GM12878 (cell line): ENCODE results near the gene SH3BP5. TPM values are rescaled to one million over a fixed set of nuclear protein-coding genes. Genes with fewer than 3 reads are reported as not detected.

Experiments used
- ATAC-seq: fragments of 200-7000 bp; cut with Tn5 transposase; 3 replicates; pipeline ENCODE4 v1.9.1; 2020; ENCODE audit warnings: mild to moderate bottlenecking, moderate library complexity
- BruUV-seq: library from RNA; stranded (reverse); fragments of 400-500 nt; replicated peaks from 2 replicates; lab custom pipeline; 2021; lab: Mats Ljungman, UMichigan
- CTCF ChIA-PET: fragments of 300-600 bp; sonication (Branson Sonifier 250); formaldehyde crosslinking; extraction: SDS; loops from one replicate; lab custom pipeline; 2021; ENCODE audit warnings: inconsistent platforms; lab: Yijun Ruan, JAX
- POLR2A ChIA-PET: fragments of 350-600 bp; formaldehyde crosslinking; extraction: SDS; loops from one replicate; lab custom pipeline; 2021; ENCODE audit warnings: inconsistent platforms; lab: Charles Lee
- RAD21 ChIA-PET: fragments of 300-600 bp; sonication (Branson Sonifier 250); formaldehyde crosslinking; loops from one replicate; lab custom pipeline; 2023; ENCODE audit warnings: antibody characterized with exemption; ENCODE audit not compliant: unreplicated experiment; lab: Charles Lee
- SMC1A ChIA-PET: fragments of 300-600 bp; sonication (Branson Sonifier 250); formaldehyde crosslinking; loops from one replicate; lab custom pipeline; 2023; ENCODE audit not compliant: unreplicated experiment, uncharacterized antibody; lab: Charles Lee
- DNase-seq: peaks from one replicate; pipeline ENCODE4 v3.0.0-alpha.2; 2011; ENCODE audit warnings: low read depth, low spot score
- FAIRE-seq: peaks from 3 replicates; lab custom pipeline; 2011; peaks lifted over from hg19 to GRCh38; lab: Jason Lieb, UNC
- H2AFZ ChIP-seq: 2 replicates; pipeline ENCODE4 v1.6.0; 2011; ENCODE audit warnings: low read depth, low read length, control low read depth; ENCODE audit not compliant: control insufficient read depth
- H3K27ac ChIP-seq: 2 replicates; pipeline ENCODE4 v1.5.1; 2011; ENCODE audit warnings: control low read depth; ENCODE audit not compliant: control insufficient read depth, insufficient read depth
- H3K27me3 ChIP-seq, 2 experiments: replicated peaks in 1 of 2; 2 replicates each; pipeline versions ENCODE4 v1.6.0 to v1.6.1; 2011; ENCODE audit warnings: low read length in 1 of 2; ENCODE audit not compliant: control insufficient read depth in 2 of 2, insufficient read depth in 2 of 2
- H3K36me3 ChIP-seq, 2 experiments: 2 replicates each; pipeline ENCODE4 v1.5.1; 2011; ENCODE audit warnings: low read length in 1 of 2; ENCODE audit not compliant: control insufficient read depth in 2 of 2, insufficient read depth in 2 of 2
- H3K4me1 ChIP-seq: 2 replicates; pipeline ENCODE4 v1.6.1; 2011; ENCODE audit warnings: mild to moderate bottlenecking, low read length, moderate library complexity, mixed read lengths; ENCODE audit not compliant: control insufficient read depth, insufficient read depth
- H3K4me2 ChIP-seq: 2 replicates; pipeline ENCODE4 v1.6.0; 2011; ENCODE audit warnings: control low read depth; ENCODE audit not compliant: control insufficient read depth, insufficient read depth
- H3K4me3 ChIP-seq: fragments of 200-600 bp; sonication (generic); 2 replicates; pipeline ENCODE4 v1.5.1; 2016
- H3K79me2 ChIP-seq: 2 replicates; pipeline ENCODE4 v1.6.0; 2011; ENCODE audit warnings: low read length; ENCODE audit not compliant: control insufficient read depth, insufficient read depth
- H3K9ac ChIP-seq: 2 replicates; pipeline ENCODE4 v1.8.0; 2011; ENCODE audit warnings: low read length, control low read depth, mixed read lengths; ENCODE audit not compliant: control insufficient read depth, insufficient read depth
- H3K9me3 ChIP-seq: replicated peaks from 3 replicates; pipeline ENCODE4 v1.5.1; 2011; ENCODE audit warnings: mild to moderate bottlenecking, low read length; ENCODE audit not compliant: control insufficient read depth, insufficient read depth
- H4K20me1 ChIP-seq: 2 replicates; pipeline ENCODE4 v1.6.0; 2011; ENCODE audit not compliant: control insufficient read depth, insufficient read depth
- ESRRA ChIP-seq: IDR thresholded peaks from 2 replicates; pipeline ENCODE4 v1.6.1; 2012; ENCODE audit warnings: mild to moderate bottlenecking, low read length, improper control_type of control experiment
- GABPA ChIP-seq: IDR thresholded peaks from 2 replicates; pipeline ENCODE4 v1.6.1; 2014; ENCODE audit warnings: antibody characterized with exemption, low read depth, mild to moderate bottlenecking, inconsistent platforms
- IRF4 ChIP-seq: IDR thresholded peaks from 2 replicates; pipeline ENCODE4 v1.6.1; 2011; ENCODE audit warnings: low read depth, low read length
- MTA2 ChIP-seq: fragments of 450-650 bp; IDR thresholded peaks from 2 replicates; pipeline ENCODE4 v1.6.1; 2016; ENCODE audit warnings: low read depth, mild to moderate bottlenecking, moderate library complexity
- PML ChIP-seq: IDR thresholded peaks from 2 replicates; pipeline ENCODE4 v1.6.1; 2012; ENCODE audit warnings: low read length, inconsistent platforms
- POLR2A ChIP-seq: IDR thresholded peaks from 2 replicates; pipeline ENCODE4 v1.6.1; 2011; ENCODE audit warnings: low read depth, mild to moderate bottlenecking, low read length
- RCOR1 ChIP-seq: conservative IDR thresholded peaks from 2 replicates; pipeline ENCODE4 v1.6.1; 2012; ENCODE audit warnings: low read depth, low read length, improper control_type of control experiment
- SMAD5 ChIP-seq: IDR thresholded peaks from 2 replicates; pipeline ENCODE4 v1.6.1; 2016; ENCODE audit warnings: antibody characterized with exemption, low read depth
- ZNF592 ChIP-seq: fragments of 450-650 bp; IDR thresholded peaks from 2 replicates; pipeline ENCODE4 v1.6.1; 2017; ENCODE audit warnings: mild to moderate bottlenecking, moderate library complexity
- WGBS: methylation state at CpG from one replicate; pipeline ENCODE4 v1.1.6; 2016; ENCODE audit warnings: low lambda C conversion rate; ENCODE audit not compliant: insufficient replicate concordance, insufficient coverage; ENCODE audit errors: missing lambda C conversion rate; 5-methylcytosine and 5-hydroxymethylcytosine counted together
- in situ Hi-C: fragments of 300-500 bp; cut with MboI; formaldehyde crosslinking; loops from 9 replicates; pipeline ENCODE4 v1.14.3; 2018; ENCODE audit warnings: mixed read lengths
- intact Hi-C: fragments of 100-400 bp; cut with micrococcal nuclease; formaldehyde crosslinking; loops from one replicate; pipeline ENCODE4 v1.14.2; 2022; ENCODE audit not compliant: unreplicated experiment
- polyA plus RNA-seq, 11 experiments: library from polyadenylated mRNA; depleted of rRNA in 4 of 11; unstranded in 6 of 11; stranded (reverse) in 5 of 11; fragments of >200 nt; fragmentation: Nextera tagmentation in 4 of 11; fragmentation: Illumina TruSeq in 1 of 11; extraction: Ambion mirVana in 4 of 11; extraction: Trizol in 1 of 11; gene quantifications; 1 replicate in 1 of 11; 2 replicates in 10 of 11; pipeline versions ENCODE4 v1.2.1 to v1.2.3, GENCODE V29; 2011 to 2016; ENCODE audit warnings: inconsistent platforms in 2 of 11, missing spikeins in 2 of 11, low read depth in 1 of 11
- total RNA-seq, 4 experiments: library from RNA; depleted of rRNA in 3 of 4; stranded (reverse); fragments of >200 nt in 3 of 4; fragmentation: Illumina TruSeq in 1 of 4; extraction: Trizol in 1 of 4; gene quantifications; 2 replicates each; pipeline versions ENCODE4 v1.2.1 to v1.2.3, GENCODE V29; 2013 to 2021
- TF ChIP-seq, protein P1 (sequence below): fragments of 450-650 bp; IDR thresholded peaks from 2 replicates; pipeline ENCODE4 v1.6.1; 2017; ENCODE audit warnings: low read depth, mild to moderate bottlenecking, moderate library complexity
- TF ChIP-seq, protein P2 (sequence below): fragments of 450-650 bp; IDR thresholded peaks from 2 replicates; pipeline ENCODE4 v1.6.1; 2016; ENCODE audit warnings: mild to moderate bottlenecking
- TF ChIP-seq, protein P3 (sequence below): fragments of 450-650 bp; formaldehyde crosslinking; IDR thresholded peaks from 2 replicates; pipeline ENCODE4 v1.5.0; 2022; ENCODE audit warnings: mild to moderate bottlenecking, missing genetic modification characterization

SH3BP5 gene
- total and polyA plus RNA-seq, 10 of the 15 experiments (the other 5 are each of a cell fraction or from before 2014, with no cell fraction given) = 14.9 to 87.5 (median 43.7) TPM

DNA sequence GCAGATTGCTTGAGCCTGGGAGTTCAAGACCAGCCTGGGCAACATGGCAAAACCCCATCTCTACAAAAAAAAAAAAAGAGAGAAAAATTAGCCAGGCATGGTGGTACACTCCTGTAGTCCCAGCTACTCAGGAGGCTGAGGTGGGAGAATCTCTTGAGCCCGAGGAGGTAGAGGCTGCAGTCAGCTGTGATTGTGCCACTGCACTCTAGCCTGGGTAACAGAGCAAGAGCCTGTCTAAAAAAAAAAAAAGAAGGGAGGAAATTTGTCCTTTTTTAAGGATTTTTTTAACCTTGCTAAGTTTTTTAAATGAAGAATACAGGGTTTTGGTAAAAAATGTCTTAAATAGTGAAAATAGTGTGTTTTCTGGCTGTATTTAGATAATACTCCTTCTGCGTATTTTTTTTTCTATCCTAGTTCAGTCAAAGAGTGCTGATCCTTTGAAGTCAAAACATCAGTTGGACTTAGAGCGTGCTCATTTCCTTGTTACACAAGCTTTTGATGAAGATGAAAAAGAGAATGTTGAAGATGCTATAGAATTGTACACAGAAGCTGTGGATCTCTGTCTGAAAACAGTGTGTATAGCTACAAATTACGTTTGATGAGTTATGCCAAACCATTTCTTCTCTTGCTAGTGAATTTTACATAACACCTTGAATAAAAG lies 115.2 kb downstream of the SH3BP5 start:
- H3K4me3 ChIP-seq = no peak overlapping the region
- no peaks in the 10 kb centered on the region for H4K20me1 ChIP-seq
- ChIA-PET CTCF (interaction anchor here (0.6 to 2.5 kb wide), 11 partner anchors 8 to 340 kb away, joined by 3 to 11 read pairs (median 5); no protein-coding TSS in a partner anchor), RAD21 (interaction anchor here (0.9 to 1.4 kb wide), 5 partner anchors 10 to 188 kb away, joined by 3 to 8 read pairs (median 6); partner anchors contain the start of gene CAPN7), SMC1A (interaction anchor here (0.6 to 1.7 kb wide), 8 partner anchors 9 to 97 kb away, joined by 3 to 15 read pairs (median 5); partner anchors contain the start of gene CAPN7), POLR2A (interaction anchor here (0.9 kb wide), 1 partner anchor 10 kb away, joined by 5 read pairs; no protein-coding TSS in a partner anchor)
- H3K9ac ChIP-seq = no peak overlapping the region
- DNase-seq (no peak), FAIRE-seq (no peak), ATAC-seq (no peak)
- BruUV-seq = no TSS peak
- no peaks in the 10 kb centered on the region for H3K9me3 ChIP-seq
- in situ Hi-C loops = no loop called here
- no peak overlapping the region for H3K27ac ChIP-seq
- H3K4me2 ChIP-seq = no peak overlapping the region
- H3K36me3 ChIP-seq = peaks cover 5 to 13% of the 10 kb centered on the region in 2 experiments
- H3K79me2 ChIP-seq = no peaks in the 10 kb centered on the region; the same call in 1 of the 2 replicates
- intact Hi-C loops = no loop called here
- H2AFZ ChIP-seq = no peak overlapping the region
- peaks cover 7% of the 10 kb centered on the region; the same call in 1 of the 2 replicates for H3K4me1 ChIP-seq
- H3K27me3 ChIP-seq = no peaks in the 10 kb centered on the region
- WGBS = 90% methylated on average over 4 of the region's 4 CpGs
- TF ChIP-seq PML = no peak
- TF ChIP-seq, protein P1, sequence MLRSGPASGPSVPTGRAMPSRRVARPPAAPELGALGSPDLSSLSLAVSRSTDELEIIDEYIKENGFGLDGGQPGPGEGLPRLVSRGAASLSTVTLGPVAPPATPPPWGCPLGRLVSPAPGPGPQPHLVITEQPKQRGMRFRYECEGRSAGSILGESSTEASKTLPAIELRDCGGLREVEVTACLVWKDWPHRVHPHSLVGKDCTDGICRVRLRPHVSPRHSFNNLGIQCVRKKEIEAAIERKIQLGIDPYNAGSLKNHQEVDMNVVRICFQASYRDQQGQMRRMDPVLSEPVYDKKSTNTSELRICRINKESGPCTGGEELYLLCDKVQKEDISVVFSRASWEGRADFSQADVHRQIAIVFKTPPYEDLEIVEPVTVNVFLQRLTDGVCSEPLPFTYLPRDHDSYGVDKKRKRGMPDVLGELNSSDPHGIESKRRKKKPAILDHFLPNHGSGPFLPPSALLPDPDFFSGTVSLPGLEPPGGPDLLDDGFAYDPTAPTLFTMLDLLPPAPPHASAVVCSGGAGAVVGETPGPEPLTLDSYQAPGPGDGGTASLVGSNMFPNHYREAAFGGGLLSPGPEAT = no peak
- no peak for TF ChIP-seq SMAD5
- no peak for TF ChIP-seq ESRRA
- no peak for TF ChIP-seq IRF4
- TF ChIP-seq GABPA = no peak
- TF ChIP-seq POLR2A = no peak
- no peak for TF ChIP-seq MTA2
- TF ChIP-seq, protein P2, sequence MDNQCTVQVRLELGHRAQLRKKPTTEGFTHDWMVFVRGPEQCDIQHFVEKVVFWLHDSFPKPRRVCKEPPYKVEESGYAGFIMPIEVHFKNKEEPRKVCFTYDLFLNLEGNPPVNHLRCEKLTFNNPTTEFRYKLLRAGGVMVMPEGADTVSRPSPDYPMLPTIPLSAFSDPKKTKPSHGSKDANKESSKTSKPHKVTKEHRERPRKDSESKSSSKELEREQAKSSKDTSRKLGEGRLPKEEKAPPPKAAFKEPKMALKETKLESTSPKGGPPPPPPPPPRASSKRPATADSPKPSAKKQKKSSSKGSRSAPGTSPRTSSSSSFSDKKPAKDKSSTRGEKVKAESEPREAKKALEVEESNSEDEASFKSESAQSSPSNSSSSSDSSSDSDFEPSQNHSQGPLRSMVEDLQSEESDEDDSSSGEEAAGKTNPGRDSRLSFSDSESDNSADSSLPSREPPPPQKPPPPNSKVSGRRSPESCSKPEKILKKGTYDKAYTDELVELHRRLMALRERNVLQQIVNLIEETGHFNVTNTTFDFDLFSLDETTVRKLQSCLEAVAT = no peak
- no peak for TF ChIP-seq RCOR1
- no peak for TF ChIP-seq ZNF592
- TF ChIP-seq, protein P3, sequence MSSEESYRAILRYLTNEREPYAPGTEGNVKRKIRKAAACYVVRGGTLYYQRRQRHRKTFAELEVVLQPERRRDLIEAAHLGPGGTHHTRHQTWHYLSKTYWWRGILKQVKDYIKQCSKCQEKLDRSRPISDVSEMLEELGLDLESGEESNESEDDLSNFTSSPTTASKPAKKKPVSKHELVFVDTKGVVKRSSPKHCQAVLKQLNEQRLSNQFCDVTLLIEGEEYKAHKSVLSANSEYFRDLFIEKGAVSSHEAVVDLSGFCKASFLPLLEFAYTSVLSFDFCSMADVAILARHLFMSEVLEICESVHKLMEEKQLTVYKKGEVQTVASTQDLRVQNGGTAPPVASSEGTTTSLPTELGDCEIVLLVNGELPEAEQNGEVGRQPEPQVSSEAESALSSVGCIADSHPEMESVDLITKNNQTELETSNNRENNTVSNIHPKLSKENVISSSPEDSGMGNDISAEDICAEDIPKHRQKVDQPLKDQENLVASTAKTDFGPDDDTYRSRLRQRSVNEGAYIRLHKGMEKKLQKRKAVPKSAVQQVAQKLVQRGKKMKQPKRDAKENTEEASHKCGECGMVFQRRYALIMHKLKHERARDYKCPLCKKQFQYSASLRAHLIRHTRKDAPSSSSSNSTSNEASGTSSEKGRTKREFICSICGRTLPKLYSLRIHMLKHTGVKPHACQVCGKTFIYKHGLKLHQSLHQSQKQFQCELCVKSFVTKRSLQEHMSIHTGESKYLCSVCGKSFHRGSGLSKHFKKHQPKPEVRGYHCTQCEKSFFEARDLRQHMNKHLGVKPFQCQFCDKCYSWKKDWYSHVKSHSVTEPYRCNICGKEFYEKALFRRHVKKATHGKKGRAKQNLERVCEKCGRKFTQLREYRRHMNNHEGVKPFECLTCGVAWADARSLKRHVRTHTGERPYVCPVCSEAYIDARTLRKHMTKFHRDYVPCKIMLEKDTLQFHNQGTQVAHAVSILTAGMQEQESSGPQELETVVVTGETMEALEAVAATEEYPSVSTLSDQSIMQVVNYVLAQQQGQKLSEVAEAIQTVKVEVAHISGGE (CRISPR knock-in tag) = no peak
